ENCODE measurements around the gene TRIM47.

GRCh38 chr17:75824666-75825065, 53.7 kb downstream of the TRIM47 start:
- TF ChIP-seq REST (IDR thresholded peaks at IDR 0.05; ENCODE audit: unreplicated experiment) (no peak), CTCF (conservative IDR thresholded peaks at IDR 0.05; ENCODE audit: low read depth in 2 of 2) (no peak), JUNB (IDR thresholded peaks at IDR 0.05; ENCODE audit: unreplicated experiment) (no peak)

All from GM23338 (cell line).